ENCODE data around the gene RHBDL3. TPM values are rescaled to one million over a fixed set of nuclear protein-coding genes. Genes with fewer than 3 reads are reported as not detected.
"Not testable (repeated sequence)": the region's sequence is repeated elsewhere in the genome, so short reads cannot be mapped to it uniquely, and the experiment has no call there.

The RHBDL3 gene
- polyA plus RNA-seq, 1 donor (not counting 4 experiments of a cell fraction or from before 2014, with no cell fraction given), result not detected

DNA sequence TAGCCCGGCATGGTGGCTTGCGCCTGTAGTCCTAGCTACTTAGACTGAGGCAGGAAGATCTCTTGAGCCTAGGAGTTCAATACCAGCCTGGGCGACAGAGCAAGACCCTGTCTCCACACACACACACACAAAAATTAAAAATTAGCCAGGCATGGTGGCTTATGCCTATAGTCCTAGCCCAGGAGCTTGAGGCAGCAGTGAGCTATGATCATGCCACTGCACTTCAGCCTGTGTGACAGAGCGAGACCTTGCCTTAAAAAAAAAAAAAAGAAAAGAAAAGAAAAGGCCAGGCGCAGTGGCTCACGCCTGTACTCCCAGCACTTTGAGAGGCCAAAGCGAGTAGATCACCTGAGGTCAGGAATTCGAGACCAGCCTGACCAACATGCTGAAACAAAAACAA lies 52.4 kb downstream of the RHBDL3 start:
- Histone ChIP-seq H2AFZ (ENCODE audit: control insufficient read depth, low read length) (no peak overlapping the region), H3K9me3 (ENCODE audit: control insufficient read depth, low read depth, low read length) (no peaks in the 10 kb centered on the region), H3K4me3 (ENCODE audit: control insufficient read depth in 2 of 3, extremely low read depth in 1 of 3, insufficient read depth in 2 of 3, low read depth in 1 of 3, low read length in 3 of 3) (no peak overlapping the region), H3K36me3 (ENCODE audit: control insufficient read depth in 2 of 2, extremely low read depth in 1 of 2, insufficient read depth in 2 of 2, low read length in 2 of 2) (no peaks in the 10 kb centered on the region), H3K9me1 (ENCODE audit: control insufficient read depth, extremely low read depth, insufficient read depth, low read length) (no peaks in the 10 kb centered on the region), H3K9ac (ENCODE audit: control insufficient read depth, extremely low read depth, insufficient read depth, low read length) (no peak overlapping the region), H3K27ac (ENCODE audit: control insufficient read depth, insufficient read depth, low read length) (no peak overlapping the region), H3K4me2 (ENCODE audit: control insufficient read depth, extremely low read depth, insufficient read depth, low read depth, low read length) (no peak overlapping the region), H3K4me1 (ENCODE audit: control insufficient read depth, extremely low read depth, insufficient read depth, low read length) (no peaks in the 10 kb centered on the region), H3K27me3 (ENCODE audit: control insufficient read depth, extremely low read depth, insufficient read depth, low read length) (no peaks in the 10 kb centered on the region), H4K20me1 (ENCODE audit: control insufficient read depth, extremely low read depth, insufficient read depth, low read length) (no peaks in the 10 kb centered on the region), H3K79me2 (ENCODE audit: control insufficient read depth, insufficient read depth, low read length) (no peaks in the 10 kb centered on the region)
- TF ChIP-seq EZH2 (IDR thresholded peaks at IDR 0.05; ENCODE audit: low read length), result no peak
- TF ChIP-seq, protein P1, sequence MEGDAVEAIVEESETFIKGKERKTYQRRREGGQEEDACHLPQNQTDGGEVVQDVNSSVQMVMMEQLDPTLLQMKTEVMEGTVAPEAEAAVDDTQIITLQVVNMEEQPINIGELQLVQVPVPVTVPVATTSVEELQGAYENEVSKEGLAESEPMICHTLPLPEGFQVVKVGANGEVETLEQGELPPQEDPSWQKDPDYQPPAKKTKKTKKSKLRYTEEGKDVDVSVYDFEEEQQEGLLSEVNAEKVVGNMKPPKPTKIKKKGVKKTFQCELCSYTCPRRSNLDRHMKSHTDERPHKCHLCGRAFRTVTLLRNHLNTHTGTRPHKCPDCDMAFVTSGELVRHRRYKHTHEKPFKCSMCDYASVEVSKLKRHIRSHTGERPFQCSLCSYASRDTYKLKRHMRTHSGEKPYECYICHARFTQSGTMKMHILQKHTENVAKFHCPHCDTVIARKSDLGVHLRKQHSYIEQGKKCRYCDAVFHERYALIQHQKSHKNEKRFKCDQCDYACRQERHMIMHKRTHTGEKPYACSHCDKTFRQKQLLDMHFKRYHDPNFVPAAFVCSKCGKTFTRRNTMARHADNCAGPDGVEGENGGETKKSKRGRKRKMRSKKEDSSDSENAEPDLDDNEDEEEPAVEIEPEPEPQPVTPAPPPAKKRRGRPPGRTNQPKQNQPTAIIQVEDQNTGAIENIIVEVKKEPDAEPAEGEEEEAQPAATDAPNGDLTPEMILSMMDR (optimal IDR thresholded peaks at IDR 0.05 in 1 of 3, IDR thresholded peaks at IDR 0.05 in 1 of 3, conservative IDR thresholded peaks at IDR 0.05 in 1 of 3; ENCODE audit: extremely low read depth in 1 of 3, insufficient read depth in 2 of 3, low read length in 3 of 3), result no peak
- FAIRE-seq (no peak), DNase-seq (ENCODE audit: low read depth, low spot score) (no peak)
- dilution Hi-C loops (cut with MboI; ENCODE audit: extremely low pct_ligation_motif_present, low sequenced_read_pairs), result no loop called here

DNA sequence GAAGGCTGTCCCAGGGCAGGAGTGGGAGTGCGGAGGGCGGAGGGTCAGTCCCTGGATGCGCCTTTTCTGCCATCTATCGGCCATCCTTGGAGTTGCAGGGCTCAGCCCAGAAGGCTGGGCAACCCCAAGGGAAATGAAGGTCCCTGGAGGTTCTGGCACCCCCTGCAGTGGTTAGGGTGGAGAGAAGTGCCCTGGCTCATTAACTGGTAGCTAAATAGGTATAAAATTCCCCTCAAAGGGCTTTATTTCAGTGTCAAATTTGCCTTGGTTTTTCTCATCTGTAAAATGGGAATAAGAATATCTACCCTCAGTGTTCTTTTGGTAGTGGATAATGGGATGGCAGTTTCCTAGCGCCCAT lies 53.9 kb downstream of the RHBDL3 start:
- Histone ChIP-seq H3K27ac (ENCODE audit: control insufficient read depth, insufficient read depth, low read length) (no peak overlapping the region), H3K9me3 (ENCODE audit: control insufficient read depth, low read depth, low read length) (no peaks in the 10 kb centered on the region), H3K4me2 (ENCODE audit: control insufficient read depth, extremely low read depth, insufficient read depth, low read depth, low read length) (no peak overlapping the region), H3K9me1 (ENCODE audit: control insufficient read depth, extremely low read depth, insufficient read depth, low read length) (no peaks in the 10 kb centered on the region), H3K4me1 (ENCODE audit: control insufficient read depth, extremely low read depth, insufficient read depth, low read length) (peaks cover 4% of the 10 kb centered on the region), H3K79me2 (ENCODE audit: control insufficient read depth, insufficient read depth, low read length) (no peaks in the 10 kb centered on the region), H3K4me3 (ENCODE audit: control insufficient read depth in 2 of 3, extremely low read depth in 1 of 3, insufficient read depth in 2 of 3, low read depth in 1 of 3, low read length in 3 of 3) (no peak overlapping the region), H3K36me3 (ENCODE audit: control insufficient read depth in 2 of 2, extremely low read depth in 1 of 2, insufficient read depth in 2 of 2, low read length in 2 of 2) (no peaks in the 10 kb centered on the region), H4K20me1 (ENCODE audit: control insufficient read depth, extremely low read depth, insufficient read depth, low read length) (no peaks in the 10 kb centered on the region), H2AFZ (ENCODE audit: control insufficient read depth, low read length) (no peak overlapping the region), H3K9ac (ENCODE audit: control insufficient read depth, extremely low read depth, insufficient read depth, low read length) (no peak overlapping the region), H3K27me3 (ENCODE audit: control insufficient read depth, extremely low read depth, insufficient read depth, low read length) (no peaks in the 10 kb centered on the region)
- dilution Hi-C loops (cut with MboI; ENCODE audit: extremely low pct_ligation_motif_present, low sequenced_read_pairs), result no loop called here
- TF ChIP-seq, protein P1 (optimal IDR thresholded peaks at IDR 0.05 in 1 of 3, IDR thresholded peaks at IDR 0.05 in 1 of 3, conservative IDR thresholded peaks at IDR 0.05 in 1 of 3; ENCODE audit: extremely low read depth in 1 of 3, insufficient read depth in 2 of 3, low read length in 3 of 3), result peak; percentile 97 to 98 (median 98)
- no peak for TF ChIP-seq EZH2 (IDR thresholded peaks at IDR 0.05; ENCODE audit: low read length)
- FAIRE-seq (peak; percentile 39), DNase-seq (ENCODE audit: low read depth, low spot score) (no peak)

DNA sequence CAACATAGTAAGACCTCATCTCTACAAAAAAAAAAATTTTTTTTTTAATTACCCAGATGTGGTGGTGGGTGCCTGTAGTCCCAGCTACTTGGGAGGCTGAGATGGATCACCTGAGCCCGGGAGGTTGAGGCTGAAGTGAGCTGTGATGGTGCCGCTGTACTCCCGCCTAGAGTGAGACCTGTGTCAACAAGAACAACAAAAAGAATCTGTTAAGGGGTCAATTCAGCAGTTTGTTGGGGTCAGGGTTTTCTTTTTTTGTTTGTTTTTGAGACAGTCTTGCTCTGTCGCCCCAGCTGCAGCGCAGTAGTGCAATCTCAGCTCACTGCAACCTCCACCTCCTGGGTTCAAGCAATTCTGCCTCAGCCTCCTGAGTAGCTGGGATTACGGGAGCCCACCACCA lies 54.4 kb downstream of the RHBDL3 start:
- H3K9me3 ChIP-seq (ENCODE audit: control insufficient read depth, low read depth, low read length); H3K36me3 ChIP-seq (ENCODE audit: control insufficient read depth in 2 of 2, extremely low read depth in 1 of 2, insufficient read depth in 2 of 2, low read length in 2 of 2); H3K4me1 ChIP-seq (ENCODE audit: control insufficient read depth, extremely low read depth, insufficient read depth, low read length); dilution Hi-C loops (cut with MboI; ENCODE audit: extremely low pct_ligation_motif_present, low sequenced_read_pairs); H3K4me2 ChIP-seq (ENCODE audit: control insufficient read depth, extremely low read depth, insufficient read depth, low read depth, low read length); H3K27me3 ChIP-seq (ENCODE audit: control insufficient read depth, extremely low read depth, insufficient read depth, low read length); FAIRE-seq; H3K4me3 ChIP-seq (ENCODE audit: control insufficient read depth in 2 of 3, extremely low read depth in 1 of 3, insufficient read depth in 2 of 3, low read depth in 1 of 3, low read length in 3 of 3); H4K20me1 ChIP-seq (ENCODE audit: control insufficient read depth, extremely low read depth, insufficient read depth, low read length); H2AFZ ChIP-seq (ENCODE audit: control insufficient read depth, low read length); H3K9ac ChIP-seq (ENCODE audit: control insufficient read depth, extremely low read depth, insufficient read depth, low read length); H3K9me1 ChIP-seq (ENCODE audit: control insufficient read depth, extremely low read depth, insufficient read depth, low read length); H3K79me2 ChIP-seq (ENCODE audit: control insufficient read depth, insufficient read depth, low read length); H3K27ac ChIP-seq (ENCODE audit: control insufficient read depth, insufficient read depth, low read length); DNase-seq (ENCODE audit: low read depth, low spot score): not testable (repeated sequence)

All from keratinocyte (primary cell).